Measurements from ENCODE around the gene TOMM5.

Gene TOMM5

GRCh38 chr9:37592108-37592951, at the start of gene TOMM5:
Gene TOMM5 (minus strand): TSS chr9:37592597. CDS start chr9:37592532, 65 bp downstream.
- DNase-seq (ENCODE audit: low spot score) = peak; percentile 96
- peak; percentile 96 for FAIRE-seq

DNA sequence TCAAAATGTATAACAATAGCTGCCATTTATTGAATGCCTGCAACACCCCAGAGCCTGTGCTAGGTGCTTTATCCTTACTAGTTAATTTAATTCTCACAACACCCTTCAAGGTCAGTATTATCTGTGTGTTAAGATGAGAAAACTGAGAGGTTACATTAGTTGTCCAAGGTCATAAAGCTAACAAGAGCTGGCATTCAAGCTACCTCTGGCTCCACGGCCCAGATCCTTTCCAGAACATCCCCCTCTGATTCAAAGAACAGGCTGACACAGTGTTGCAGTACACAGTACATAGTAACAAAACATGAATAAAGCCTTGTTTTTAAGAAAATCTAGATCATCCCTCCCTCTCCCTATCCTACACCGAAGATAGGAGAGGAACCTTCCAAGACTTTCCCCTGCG, 48.9 kb upstream of the TOMM5 start:
- DNase-seq (ENCODE audit: low spot score) (no peak), FAIRE-seq (no peak)

DNA sequence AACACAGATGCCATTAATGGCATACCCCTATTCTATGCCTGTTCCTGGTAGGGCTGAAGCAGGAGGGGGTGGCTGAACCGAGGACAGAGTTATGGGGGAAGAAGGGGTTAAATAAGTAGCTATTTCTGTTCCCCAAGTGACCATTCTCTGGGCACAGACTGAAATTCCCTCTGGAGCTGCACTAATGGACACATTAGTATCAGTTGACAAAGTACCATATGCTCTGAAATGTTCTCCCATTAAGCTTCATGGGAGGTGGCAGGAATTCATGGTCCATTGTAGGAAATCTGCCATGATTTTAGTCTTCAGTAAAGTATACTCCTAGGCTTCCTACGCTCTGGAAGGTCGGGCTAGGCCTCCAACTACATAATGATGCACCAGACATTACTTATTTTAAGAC, 47.8 kb upstream of the TOMM5 start:
- no peak for FAIRE-seq
- no peak for DNase-seq (ENCODE audit: low spot score)

GRCh38 chr9:37639841-37640240, 47.4 kb upstream of the TOMM5 start:
- FAIRE-seq (no peak), DNase-seq (ENCODE audit: low spot score) (no peak)

- DNase-seq (ENCODE audit: low spot score) (no peak), FAIRE-seq (no peak)
Observed at GRCh38 chr9:37639109-37639762, 46.8 kb upstream of the TOMM5 start.

DNA sequence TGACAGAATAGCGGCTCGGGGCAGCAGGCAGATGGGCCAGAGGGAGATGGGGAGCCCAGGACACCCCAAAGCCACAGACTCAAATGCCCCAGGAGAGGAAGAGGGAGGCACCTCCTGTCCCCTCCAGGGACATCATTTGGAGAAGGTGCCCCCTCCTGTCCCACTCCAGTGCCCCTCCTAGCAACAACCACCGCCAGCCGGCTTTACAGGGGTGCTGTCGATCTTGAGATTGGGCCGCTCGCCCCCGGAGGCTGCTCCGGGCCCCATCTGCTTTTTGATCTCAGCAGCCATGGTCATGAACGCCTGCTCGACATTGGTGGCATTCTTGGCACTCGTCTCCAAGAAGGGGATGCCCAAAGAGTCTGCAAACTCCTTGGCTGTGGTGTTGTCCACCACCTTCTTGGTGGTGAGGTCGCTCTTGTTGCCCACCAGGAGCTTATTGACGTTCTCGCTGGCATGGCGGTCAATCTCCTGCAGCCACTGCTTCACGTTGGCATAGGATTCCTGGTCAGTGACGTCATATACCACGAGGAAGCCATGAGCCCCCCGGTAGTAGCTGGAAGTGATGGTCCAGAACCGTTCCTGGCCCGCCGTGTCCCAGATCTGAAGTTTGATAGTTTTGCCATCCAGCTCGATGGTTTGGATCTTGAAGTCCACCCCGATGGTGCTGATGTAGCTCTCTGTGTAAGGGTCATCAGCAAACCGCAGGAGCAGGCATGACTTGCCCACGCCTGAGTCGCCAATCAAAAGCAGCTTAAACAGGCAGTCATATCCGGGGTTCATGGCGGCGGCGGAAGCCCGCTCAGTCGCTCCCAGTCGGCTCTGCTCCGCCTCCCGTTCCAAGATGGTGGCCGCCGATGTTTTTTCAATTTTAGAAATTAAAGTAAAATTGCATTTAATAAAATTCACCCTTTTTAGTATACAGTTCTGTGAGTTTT, 44.4 kb upstream of the TOMM5 start:
- no peak for DNase-seq (ENCODE audit: low spot score)
- no peak for FAIRE-seq

- DNase-seq (ENCODE audit: low spot score) (no peak), FAIRE-seq (no peak)
Observed at GRCh38 chr9:37635808-37636207, 43.4 kb upstream of the TOMM5 start.

GRCh38 chr9:37632479-37632878, 40.1 kb upstream of the TOMM5 start:
- FAIRE-seq = no peak
- DNase-seq (ENCODE audit: low spot score) = no peak

DNA sequence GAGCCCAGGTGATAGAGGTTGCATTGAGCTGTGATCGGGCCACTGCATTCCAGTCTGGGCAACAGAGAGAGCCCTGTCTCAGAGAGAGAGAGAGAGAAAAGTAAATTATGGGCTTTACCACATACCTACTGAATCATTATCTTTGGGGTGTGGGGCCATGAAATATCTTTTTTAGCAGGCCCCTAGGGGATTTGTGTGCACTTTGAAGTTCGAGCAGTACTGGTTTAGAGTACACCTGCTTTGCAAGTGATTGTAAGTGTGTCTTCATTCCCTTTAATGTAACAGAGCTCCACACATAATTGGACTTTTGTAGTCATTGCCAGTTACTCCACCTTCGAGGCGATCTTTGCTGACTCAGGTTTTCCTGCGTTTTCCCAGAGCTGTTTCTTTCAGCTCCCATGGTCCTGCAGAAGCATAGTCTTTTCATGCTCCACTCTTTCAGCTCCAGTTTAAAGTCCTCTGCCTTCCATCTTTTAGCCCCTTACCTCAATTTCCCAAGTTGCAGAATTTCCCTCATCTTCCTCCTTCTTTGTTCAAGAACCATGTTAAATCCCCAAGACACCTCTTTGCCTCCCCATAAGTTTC, 34.4 kb upstream of the TOMM5 start:
- FAIRE-seq (no peak), DNase-seq (ENCODE audit: low spot score) (no peak)

DNA sequence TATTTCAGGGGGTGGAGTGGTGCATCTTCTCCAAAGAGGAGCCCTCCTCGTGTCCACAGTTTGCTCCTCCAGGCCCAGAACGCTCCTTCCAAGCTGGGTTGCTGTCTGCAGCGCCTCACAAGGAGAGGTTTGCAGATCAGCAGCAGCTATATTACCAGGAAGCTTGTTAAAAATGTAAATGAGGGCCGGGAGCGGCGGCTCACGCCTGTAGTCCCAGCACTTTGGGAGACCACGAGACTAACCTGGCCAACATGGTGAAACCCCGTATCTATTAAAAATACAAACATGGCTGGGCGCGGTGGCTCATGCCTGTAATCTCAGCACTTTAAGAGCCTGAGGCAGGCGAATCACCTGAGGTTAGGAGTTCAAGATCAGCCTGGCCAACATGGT, 33.4 kb upstream of the TOMM5 start:
- DNase-seq (ENCODE audit: low spot score) = no peak
- FAIRE-seq = no peak

DNA sequence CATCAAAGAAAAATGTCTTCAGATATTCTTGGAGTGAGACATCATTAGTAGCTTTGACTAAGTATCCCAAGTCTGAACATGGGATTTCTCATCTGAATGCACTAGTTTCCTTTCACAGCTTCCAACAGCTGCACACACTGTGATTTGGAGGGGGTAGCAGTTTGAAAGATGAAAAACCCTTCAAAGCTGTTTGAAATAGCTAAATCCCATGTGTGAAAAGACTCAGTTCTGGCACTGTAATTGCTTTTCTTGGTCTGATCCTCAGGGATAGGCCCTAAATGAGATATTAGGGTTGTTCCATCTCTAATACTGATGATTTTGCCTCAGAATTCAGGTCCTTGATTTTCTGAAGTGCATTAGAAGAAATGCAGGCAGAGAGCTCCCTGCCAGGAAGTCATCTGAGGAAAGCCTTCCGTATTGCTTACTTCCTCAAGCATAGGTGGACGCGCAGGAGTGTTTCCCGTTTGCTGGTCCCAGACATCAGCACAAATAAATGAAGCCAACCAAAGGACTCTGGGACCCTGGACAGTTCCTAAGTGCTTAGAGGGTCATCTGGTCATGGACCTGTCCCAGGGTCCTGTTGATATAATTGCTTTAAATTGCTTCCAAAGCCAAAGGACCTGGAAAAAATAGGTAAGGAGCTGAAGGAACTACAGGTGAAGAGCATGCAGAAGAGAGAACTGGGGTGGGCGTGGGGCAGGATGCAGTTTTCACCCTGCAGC, 32.8 kb upstream of the TOMM5 start:
- DNase-seq (ENCODE audit: low spot score) (no peak), FAIRE-seq (no peak)

DNA sequence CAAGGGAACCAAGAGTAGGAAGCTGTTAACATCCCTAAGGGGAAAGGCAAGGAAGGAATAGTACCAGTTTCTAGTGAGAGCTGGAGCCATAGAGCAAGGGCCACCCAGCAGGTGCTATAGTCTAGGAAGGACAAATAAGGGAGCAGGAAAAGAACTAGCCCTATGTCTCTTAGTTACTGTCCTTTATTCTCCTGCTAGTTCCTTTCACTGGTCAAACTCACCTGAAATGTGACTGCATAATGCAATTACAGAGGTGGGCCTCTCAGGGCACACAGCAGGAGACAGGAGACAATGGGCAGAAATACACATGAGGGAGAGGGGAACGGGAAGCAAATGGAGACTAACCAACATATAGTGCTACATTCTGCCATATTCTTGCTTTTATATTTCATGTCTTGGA, 31.7 kb upstream of the TOMM5 start:
- FAIRE-seq (no peak), DNase-seq (ENCODE audit: low spot score) (no peak)

DNA sequence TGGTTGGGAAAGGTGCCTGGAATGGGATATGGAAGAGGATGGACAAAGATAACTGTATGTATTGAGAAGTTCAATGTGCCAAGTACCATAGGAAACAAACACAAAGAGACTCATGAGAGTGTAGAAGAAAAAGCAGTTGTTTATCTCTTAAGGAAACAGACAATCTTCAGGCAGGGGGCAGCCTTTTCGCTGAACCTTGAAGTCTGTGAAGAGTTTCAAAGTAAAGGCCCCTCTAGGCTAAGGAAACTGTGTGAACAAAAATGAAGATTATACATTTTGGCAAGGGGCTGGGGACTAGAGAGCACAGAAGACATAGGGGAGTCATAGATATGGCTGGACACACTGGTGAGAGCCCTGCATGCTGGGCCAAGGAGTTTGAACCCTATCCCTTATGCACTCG, 30.9 kb upstream of the TOMM5 start:
- DNase-seq (ENCODE audit: low spot score) (no peak), FAIRE-seq (no peak)

DNA sequence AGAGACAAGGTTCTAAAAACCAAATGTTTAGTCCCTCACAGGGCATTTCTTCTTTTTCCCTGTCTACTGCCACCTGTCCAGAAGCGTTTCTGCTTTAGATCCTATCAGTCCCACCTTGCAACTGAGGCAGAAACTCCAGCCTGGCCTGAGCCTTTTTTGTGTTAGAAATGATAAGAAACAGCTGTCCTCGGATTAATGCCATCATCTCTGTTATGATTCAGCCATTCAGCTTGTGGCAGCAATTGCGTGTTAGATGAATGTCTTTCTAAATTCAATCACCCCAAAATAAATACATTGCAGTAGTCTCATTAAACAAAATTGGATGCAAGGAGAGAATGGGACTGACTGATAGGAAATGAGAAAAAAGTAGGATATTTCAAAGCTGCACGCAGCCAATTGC, 30.1 kb upstream of the TOMM5 start:
- DNase-seq (ENCODE audit: low spot score) = no peak

GRCh38 chr9:37621273-37622121, 29.1 kb upstream of the TOMM5 start:
- DNase-seq (ENCODE audit: low spot score) (no peak), FAIRE-seq (no peak)

More for the DNA sequence above, 30.1 kb upstream of the TOMM5 start:
- no peak for FAIRE-seq

DNA sequence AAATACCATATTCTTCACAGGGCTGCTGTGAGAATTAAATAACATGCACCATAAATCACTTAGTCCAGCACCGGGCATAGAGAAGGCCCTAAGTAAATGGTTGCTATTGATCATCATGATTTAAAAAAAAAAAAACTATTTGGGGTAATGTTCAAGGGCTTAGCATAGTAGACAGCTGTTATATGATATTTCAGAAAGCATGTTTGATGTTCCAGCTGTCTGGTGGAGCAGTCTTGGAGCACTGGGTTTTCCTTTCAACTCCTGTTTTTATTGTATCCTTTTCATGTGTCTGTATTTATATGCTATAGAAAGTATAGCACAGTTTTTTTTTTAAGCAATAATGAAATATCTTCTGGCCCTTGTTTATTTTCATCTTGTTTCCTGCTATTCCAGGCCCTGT, 28.0 kb upstream of the TOMM5 start:
- DNase-seq (ENCODE audit: low spot score) (no peak), FAIRE-seq (no peak)

- FAIRE-seq (no peak), DNase-seq (ENCODE audit: low spot score) (no peak)
Observed at GRCh38 chr9:37619806-37620205, 27.4 kb upstream of the TOMM5 start.

GRCh38 chr9:37618817-37619216, 26.4 kb upstream of the TOMM5 start:
- DNase-seq (ENCODE audit: low spot score) = no peak
- peak; percentile 58 for FAIRE-seq

GRCh38 chr9:37617832-37618231, 25.4 kb upstream of the TOMM5 start:
- peak; percentile 65 for FAIRE-seq
- DNase-seq (ENCODE audit: low spot score) = no peak

DNA sequence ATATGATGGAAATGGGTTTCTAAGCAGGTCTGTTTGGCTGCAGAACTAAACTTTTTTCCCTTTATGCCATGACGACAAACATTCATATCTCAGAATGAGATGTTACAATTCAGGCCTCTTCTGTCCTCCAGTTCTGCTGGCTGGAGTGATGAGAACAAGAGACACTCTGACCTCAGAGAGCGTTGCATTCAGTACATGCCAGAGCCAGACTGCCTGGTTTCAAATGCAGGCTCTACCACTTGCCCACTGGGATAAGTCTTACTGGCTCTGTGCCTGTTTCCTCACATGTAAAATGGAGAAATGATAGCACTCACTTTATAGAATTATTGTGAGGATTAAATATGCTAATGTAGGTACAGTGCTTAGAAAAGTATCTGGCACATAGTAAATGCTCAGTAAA, 24.8 kb upstream of the TOMM5 start:
- FAIRE-seq = no peak
- no peak for DNase-seq (ENCODE audit: low spot score)

Measured in urothelium cell line (cell line).